ENCODE measurements around the gene FREM1.
"Not testable (repeated sequence)": the region's sequence is repeated elsewhere in the genome, so short reads cannot be mapped to it uniquely, and the experiment has no call there.

Gene FREM1

DNA sequence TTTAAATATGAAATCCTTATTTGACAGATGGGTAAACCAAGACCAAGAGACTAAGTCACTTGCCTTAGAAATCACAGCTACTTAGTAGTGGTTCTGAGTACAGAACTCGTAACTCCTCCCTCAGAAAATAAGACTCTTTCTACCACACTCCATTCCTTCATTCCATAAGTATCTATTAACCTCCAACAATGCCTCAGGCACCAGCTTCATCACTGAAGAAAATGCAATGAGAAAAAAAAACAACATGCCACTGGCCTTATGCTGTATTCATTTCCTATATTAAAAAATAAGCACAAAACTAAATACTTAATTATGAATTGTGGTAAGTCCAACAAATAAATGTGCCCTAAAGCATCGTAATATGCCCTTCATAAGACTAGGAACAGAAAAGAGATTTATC lies 13.5 kb upstream of the FREM1 start:
- H3K27ac ChIP-seq (ENCODE audit: low read depth, low read length, poor library complexity, severe bottlenecking), result no peak overlapping the region
- H3K4me3 ChIP-seq (ENCODE audit: low read depth, low read length, poor library complexity, severe bottlenecking), result no peak overlapping the region

GRCh38 chr9:14920805-14921204 lies 10.6 kb upstream of the FREM1 start:
- not testable (repeated sequence) for H3K9ac ChIP-seq (ENCODE audit: low read length); H3K36me3 ChIP-seq (ENCODE audit: insufficient read depth, low read length); H2AFZ ChIP-seq (ENCODE audit: low read length); H3K9me3 ChIP-seq (ENCODE audit: low read length); H3K27ac ChIP-seq (ENCODE audit: low read depth, low read length, poor library complexity, severe bottlenecking); H3K9me2 ChIP-seq (ENCODE audit: low read depth, low read length); H4K20me1 ChIP-seq (ENCODE audit: insufficient read depth, low read length); H3K4me1 ChIP-seq (ENCODE audit: insufficient read depth, low read length, severe bottlenecking); H3K4me2 ChIP-seq (ENCODE audit: low read length); H3K4me3 ChIP-seq (ENCODE audit: low read depth, low read length, poor library complexity, severe bottlenecking); H3K79me2 ChIP-seq (ENCODE audit: insufficient read depth, low read length); H3F3A ChIP-seq (ENCODE audit: insufficient read depth, low read length); H3K27me3 ChIP-seq (ENCODE audit: insufficient read depth, low read length)

More for the DNA sequence above, 13.5 kb upstream of the FREM1 start:
- Histone ChIP-seq H3K79me2 (ENCODE audit: insufficient read depth, low read length) (no peaks in the 10 kb centered on the region), H3K27me3 (ENCODE audit: insufficient read depth, low read length) (no peaks in the 10 kb centered on the region), H3F3A (ENCODE audit: insufficient read depth, low read length) (no peaks in the 10 kb centered on the region), H3K4me1 (ENCODE audit: insufficient read depth, low read length, severe bottlenecking) (no peaks in the 10 kb centered on the region), H3K9me3 (ENCODE audit: low read length) (no peaks in the 10 kb centered on the region), H3K4me2 (ENCODE audit: low read length) (no peak overlapping the region), H3K36me3 (ENCODE audit: insufficient read depth, low read length) (no peaks in the 10 kb centered on the region), H3K9me2 (ENCODE audit: low read depth, low read length) (no peaks in the 10 kb centered on the region), H3K9ac (ENCODE audit: low read length) (no peak overlapping the region), H2AFZ (ENCODE audit: low read length) (no peak overlapping the region), H4K20me1 (ENCODE audit: insufficient read depth, low read length) (no peaks in the 10 kb centered on the region)
- TF ChIP-seq EZH2 (IDR thresholded peaks at IDR 0.05; ENCODE audit: borderline replicate concordance, low read length), result no peak
- TF ChIP-seq, protein P1, sequence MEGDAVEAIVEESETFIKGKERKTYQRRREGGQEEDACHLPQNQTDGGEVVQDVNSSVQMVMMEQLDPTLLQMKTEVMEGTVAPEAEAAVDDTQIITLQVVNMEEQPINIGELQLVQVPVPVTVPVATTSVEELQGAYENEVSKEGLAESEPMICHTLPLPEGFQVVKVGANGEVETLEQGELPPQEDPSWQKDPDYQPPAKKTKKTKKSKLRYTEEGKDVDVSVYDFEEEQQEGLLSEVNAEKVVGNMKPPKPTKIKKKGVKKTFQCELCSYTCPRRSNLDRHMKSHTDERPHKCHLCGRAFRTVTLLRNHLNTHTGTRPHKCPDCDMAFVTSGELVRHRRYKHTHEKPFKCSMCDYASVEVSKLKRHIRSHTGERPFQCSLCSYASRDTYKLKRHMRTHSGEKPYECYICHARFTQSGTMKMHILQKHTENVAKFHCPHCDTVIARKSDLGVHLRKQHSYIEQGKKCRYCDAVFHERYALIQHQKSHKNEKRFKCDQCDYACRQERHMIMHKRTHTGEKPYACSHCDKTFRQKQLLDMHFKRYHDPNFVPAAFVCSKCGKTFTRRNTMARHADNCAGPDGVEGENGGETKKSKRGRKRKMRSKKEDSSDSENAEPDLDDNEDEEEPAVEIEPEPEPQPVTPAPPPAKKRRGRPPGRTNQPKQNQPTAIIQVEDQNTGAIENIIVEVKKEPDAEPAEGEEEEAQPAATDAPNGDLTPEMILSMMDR (IDR thresholded peaks at IDR 0.05; ENCODE audit: low read length), result no peak

GRCh38 chr9:14913366-14913765 lies 3.1 kb upstream of the FREM1 start:
- Histone ChIP-seq H3K36me3 (ENCODE audit: insufficient read depth, low read length) (no peaks in the 10 kb centered on the region), H3K4me2 (ENCODE audit: low read length) (no peak overlapping the region), H3K4me1 (ENCODE audit: insufficient read depth, low read length, severe bottlenecking) (no peaks in the 10 kb centered on the region), H3K9me2 (ENCODE audit: low read depth, low read length) (no peaks in the 10 kb centered on the region), H3K27ac (ENCODE audit: low read depth, low read length, poor library complexity, severe bottlenecking) (no peak overlapping the region), H3K9me3 (ENCODE audit: low read length) (no peaks in the 10 kb centered on the region), H3K27me3 (ENCODE audit: insufficient read depth, low read length) (no peaks in the 10 kb centered on the region), H3K4me3 (ENCODE audit: low read depth, low read length, poor library complexity, severe bottlenecking) (no peak overlapping the region), H4K20me1 (ENCODE audit: insufficient read depth, low read length) (no peaks in the 10 kb centered on the region), H3K79me2 (ENCODE audit: insufficient read depth, low read length) (no peaks in the 10 kb centered on the region), H3F3A (ENCODE audit: insufficient read depth, low read length) (no peaks in the 10 kb centered on the region), H3K9ac (ENCODE audit: low read length) (no peak overlapping the region), H2AFZ (ENCODE audit: low read length) (no peak overlapping the region)
- TF ChIP-seq EZH2 (IDR thresholded peaks at IDR 0.05; ENCODE audit: borderline replicate concordance, low read length), result no peak
- TF ChIP-seq, protein P1 (IDR thresholded peaks at IDR 0.05; ENCODE audit: low read length), result no peak

- H3K4me2 ChIP-seq (ENCODE audit: low read length), result no peak overlapping the region
- H4K20me1 ChIP-seq (ENCODE audit: insufficient read depth, low read length), result no peaks in the 10 kb centered on the region
- H3K4me1 ChIP-seq (ENCODE audit: insufficient read depth, low read length, severe bottlenecking), result no peaks in the 10 kb centered on the region
- H3K4me3 ChIP-seq (ENCODE audit: low read depth, low read length, poor library complexity, severe bottlenecking), result no peak overlapping the region
- no peaks in the 10 kb centered on the region for H3K9me2 ChIP-seq (ENCODE audit: low read depth, low read length)
- H3K9me3 ChIP-seq (ENCODE audit: low read length), result no peaks in the 10 kb centered on the region
- no peaks in the 10 kb centered on the region for H3K36me3 ChIP-seq (ENCODE audit: insufficient read depth, low read length)
- no peaks in the 10 kb centered on the region for H3K79me2 ChIP-seq (ENCODE audit: insufficient read depth, low read length)
- no peak overlapping the region for H3K27ac ChIP-seq (ENCODE audit: low read depth, low read length, poor library complexity, severe bottlenecking)
- no peak overlapping the region for H3K9ac ChIP-seq (ENCODE audit: low read length)
- no peaks in the 10 kb centered on the region for H3K27me3 ChIP-seq (ENCODE audit: insufficient read depth, low read length)
- no peak overlapping the region for H2AFZ ChIP-seq (ENCODE audit: low read length)
- no peaks in the 10 kb centered on the region for H3F3A ChIP-seq (ENCODE audit: insufficient read depth, low read length)
- TF ChIP-seq EZH2 (IDR thresholded peaks at IDR 0.05; ENCODE audit: borderline replicate concordance, low read length), result no peak
Measured at GRCh38 chr9:14912859-14913258, 2.6 kb upstream of the FREM1 start.
